ENCODE results near the gene CCDC196.

- TF ChIP-seq JUND (IDR thresholded peaks at IDR 0.05) (no peak), RAD21 (IDR thresholded peaks at IDR 0.05; ENCODE audit: low read depth) (no peak), POLR2AphosphoS5 (IDR thresholded peaks at IDR 0.05; ENCODE audit: low read depth, low read length) (no peak), POLR2A (IDR thresholded peaks at IDR 0.05; ENCODE audit: borderline replicate concordance, extremely low read depth, insufficient read depth, insufficient read length) (no peak), EZH2 (IDR thresholded peaks at IDR 0.05) (no peak), CTCF (IDR thresholded peaks at IDR 0.05 in 2 of 3, conservative IDR thresholded peaks at IDR 0.05 in 1 of 3; ENCODE audit: borderline replicate concordance in 1 of 3, insufficient read depth in 1 of 3, low read depth in 2 of 3, low read length in 2 of 3) (no peak), ZNF274 (IDR thresholded peaks at IDR 0.05; ENCODE audit: low read depth, low read length) (no peak), FOSL1 (IDR thresholded peaks at IDR 0.05; ENCODE audit: low read depth) (no peak), EZH2phosphoT487 (IDR thresholded peaks at IDR 0.05; ENCODE audit: borderline replicate concordance) (no peak)
Observed at GRCh38 chr14:66496911-66497310, 10.7 kb downstream of the CCDC196 start.

All from HCT116 (cell line).